Bronchial epithelial cell (primary cell): ENCODE data around the gene PTCD3. TPM values are rescaled to one million over a fixed set of nuclear protein-coding genes. Genes with fewer than 3 reads are reported as not detected.

Experiments
- DNase-seq: peaks from one replicate; pipeline ENCODE4 v3.0.0-alpha.2; 2010; ENCODE audit warnings: low read depth
- FAIRE-seq: peaks from 2 replicates; lab custom pipeline; 2011; peaks lifted over from hg19 to GRCh38; lab: Jason Lieb, UNC
- H3K27me3 ChIP-seq: 2 replicates; pipeline ENCODE4 v1.5.1; 2011; ENCODE audit warnings: low read length; ENCODE audit not compliant: control insufficient read depth, insufficient read depth
- H3K36me3 ChIP-seq: 2 replicates; pipeline ENCODE4 v1.5.1; 2011; ENCODE audit warnings: low read length; ENCODE audit not compliant: control insufficient read depth, insufficient read depth
- H3K4me3 ChIP-seq: 2 replicates; pipeline ENCODE4 v1.5.1; 2011; ENCODE audit warnings: mild to moderate bottlenecking, low read depth, low read length, control low read depth
- CTCF ChIP-seq: IDR thresholded peaks from 2 replicates; pipeline ENCODE4 v1.5.1; 2011; ENCODE audit warnings: mild to moderate bottlenecking, moderate library complexity, low read length, control low read depth, inconsistent platforms; ENCODE audit not compliant: insufficient read depth, severe bottlenecking
- total RNA-seq: library from RNA; depleted of rRNA; stranded (reverse); fragments of >200 nt; gene quantifications from 2 replicates; pipeline ENCODE4 v1.2.1, GENCODE V29; 2014

PTCD3 gene
- total RNA-seq, 1 donor from 2014 or later, result 48.4 TPM

- Histone ChIP-seq H3K4me3 (no peak overlapping the region), H3K27me3 (no peaks in the 10 kb centered on the region), H3K36me3 (peaks cover 15% of the 10 kb centered on the region)
- DNase-seq, result no peak
- TF ChIP-seq CTCF, result no peak
- FAIRE-seq, result no peak
These were observed 11.8 kb upstream of the PTCD3 start for GRCh38 chr2:86094229-86094628.

- Histone ChIP-seq H3K36me3 (peaks cover 9% of the 10 kb centered on the region), H3K4me3 (no peak overlapping the region), H3K27me3 (no peaks in the 10 kb centered on the region)
- FAIRE-seq, result no peak
- TF ChIP-seq CTCF, result no peak
- no peak for DNase-seq
These were observed 8.7 kb upstream of the PTCD3 start for GRCh38 chr2:86097114-86097896.

- no peak for DNase-seq
- peaks cover 11% of the 10 kb centered on the region for H3K36me3 ChIP-seq
- H3K27me3 ChIP-seq, result no peaks in the 10 kb centered on the region
- no peak overlapping the region for H3K4me3 ChIP-seq
- TF ChIP-seq CTCF, result no peak
- no peak for FAIRE-seq
These were observed 8.1 kb upstream of the PTCD3 start for GRCh38 chr2:86097913-86098312.

GRCh38 chr2:86102157-86102556, 3.9 kb upstream of the PTCD3 start:
- DNase-seq (no peak), FAIRE-seq (no peak)
- TF ChIP-seq CTCF, result no peak
- Histone ChIP-seq H3K36me3 (peaks cover 6% of the 10 kb centered on the region), H3K27me3 (no peaks in the 10 kb centered on the region), H3K4me3 (no peak overlapping the region)

- Histone ChIP-seq H3K27me3 (no peaks in the 10 kb centered on the region), H3K36me3 (peaks cover 5% of the 10 kb centered on the region), H3K4me3 (peak within 1 kb of the TSS; percentile 92)
- TF ChIP-seq CTCF, result peak; percentile 17
- FAIRE-seq, result no peak
- DNase-seq, result peak; percentile 89
These were observed 625 bp upstream of the PTCD3 start, which contains the start of gene POLR1A for GRCh38 chr2:86105252-86105968. TSS of gene POLR1A (minus strand) at chr2:86105886. CDS start at chr2:86105776, 110 bp downstream.
